Measurements from ENCODE around the gene PARD6G. TPM values are rescaled to one million over a fixed set of nuclear protein-coding genes. Genes with fewer than 3 reads are reported as not detected.

Gene PARD6G
- total and polyA plus RNA-seq, 2 of the 8 experiments (the other 6 are each of a cell fraction or from before 2014, with no cell fraction given), result 11.3 to 17.9 TPM

- TF ChIP-seq ATF2 (IDR thresholded peaks at IDR 0.05; ENCODE audit: low read length), result no peak
These were observed 99.6 kb downstream of the PARD6G start (continued) for GRCh38 chr18:80147418-80148325.

All from H1 (cell line).